ENCODE data around the gene RREB1.
"Not testable (repeated sequence)": the region's sequence is repeated elsewhere in the genome, so short reads cannot be mapped to it uniquely, and the experiment has no call there.

Gene RREB1

DNA sequence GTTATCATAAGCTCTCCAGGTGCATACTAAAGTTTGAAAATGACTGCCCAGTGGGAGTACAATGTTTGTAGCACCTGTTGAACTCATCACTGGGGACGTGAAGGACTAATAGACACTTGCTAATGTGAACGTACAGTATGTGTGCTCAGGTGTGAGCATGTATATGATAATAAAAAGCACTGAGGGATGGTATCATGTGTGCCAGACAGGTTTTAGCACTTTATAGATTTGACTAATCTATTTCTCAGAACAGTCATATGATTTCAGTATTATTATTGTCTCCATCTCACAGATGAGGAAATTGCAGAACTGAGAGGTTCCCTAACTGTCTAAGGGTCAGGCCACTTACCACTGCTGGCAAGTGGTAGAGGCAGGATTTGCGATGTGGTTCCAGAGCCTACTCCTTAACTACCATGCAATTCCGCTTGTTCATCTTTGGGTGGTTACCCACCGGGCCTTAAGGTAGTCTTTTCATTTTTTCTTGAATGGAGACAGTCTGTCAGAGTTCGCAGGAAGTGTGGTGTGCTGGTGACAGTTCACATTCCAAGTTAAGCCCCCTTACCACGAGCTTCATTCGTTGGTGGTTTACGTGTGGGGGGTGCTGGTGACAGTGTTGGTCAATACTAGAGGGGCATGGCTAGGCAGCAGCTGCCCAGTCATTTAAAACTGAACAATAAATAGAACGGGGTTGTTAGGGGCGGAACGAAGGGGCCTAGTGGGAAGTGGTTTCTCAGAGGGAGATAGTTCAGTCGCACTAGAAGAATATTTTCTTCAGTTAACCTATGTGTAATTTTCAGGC, 46.8 kb downstream of the RREB1 start:
- no peak overlapping the region for H3K27ac ChIP-seq (ENCODE audit: insufficient read depth, low read length, poor library complexity, severe bottlenecking)
- no peak for DNase-seq
- H3K4me3 ChIP-seq (ENCODE audit: insufficient read depth, low read depth, low read length, poor library complexity, severe bottlenecking), result no peak overlapping the region
- H3K4me1 ChIP-seq (ENCODE audit: control insufficient read depth, insufficient read depth, low read length, poor library complexity, severe bottlenecking), result peaks cover 12% of the 10 kb centered on the region
- no peaks in the 10 kb centered on the region for H3K27me3 ChIP-seq (replicated peaks; ENCODE audit: control insufficient read depth, insufficient read depth, low read length, poor library complexity, severe bottlenecking)
- H3K36me3 ChIP-seq (ENCODE audit: control insufficient read depth, insufficient read depth, low read length), result no peaks in the 10 kb centered on the region
- no peaks in the 10 kb centered on the region for H3K9me3 ChIP-seq (ENCODE audit: control insufficient read depth, low read length)

GRCh38 chr6:7155871-7156579, 48.3 kb downstream of the RREB1 start:
- H3K36me3 ChIP-seq (ENCODE audit: control insufficient read depth, insufficient read depth, low read length), result no peaks in the 10 kb centered on the region
- DNase-seq, result no peak
- no peak overlapping the region for H3K27ac ChIP-seq (ENCODE audit: insufficient read depth, low read length, poor library complexity, severe bottlenecking)
- H3K4me1 ChIP-seq (ENCODE audit: control insufficient read depth, insufficient read depth, low read length, poor library complexity, severe bottlenecking), result peaks cover 12% of the 10 kb centered on the region
- no peaks in the 10 kb centered on the region for H3K27me3 ChIP-seq (replicated peaks; ENCODE audit: control insufficient read depth, insufficient read depth, low read length, poor library complexity, severe bottlenecking)
- no peaks in the 10 kb centered on the region for H3K9me3 ChIP-seq (ENCODE audit: control insufficient read depth, low read length)
- H3K4me3 ChIP-seq (ENCODE audit: insufficient read depth, low read depth, low read length, poor library complexity, severe bottlenecking), result no peak overlapping the region

DNA sequence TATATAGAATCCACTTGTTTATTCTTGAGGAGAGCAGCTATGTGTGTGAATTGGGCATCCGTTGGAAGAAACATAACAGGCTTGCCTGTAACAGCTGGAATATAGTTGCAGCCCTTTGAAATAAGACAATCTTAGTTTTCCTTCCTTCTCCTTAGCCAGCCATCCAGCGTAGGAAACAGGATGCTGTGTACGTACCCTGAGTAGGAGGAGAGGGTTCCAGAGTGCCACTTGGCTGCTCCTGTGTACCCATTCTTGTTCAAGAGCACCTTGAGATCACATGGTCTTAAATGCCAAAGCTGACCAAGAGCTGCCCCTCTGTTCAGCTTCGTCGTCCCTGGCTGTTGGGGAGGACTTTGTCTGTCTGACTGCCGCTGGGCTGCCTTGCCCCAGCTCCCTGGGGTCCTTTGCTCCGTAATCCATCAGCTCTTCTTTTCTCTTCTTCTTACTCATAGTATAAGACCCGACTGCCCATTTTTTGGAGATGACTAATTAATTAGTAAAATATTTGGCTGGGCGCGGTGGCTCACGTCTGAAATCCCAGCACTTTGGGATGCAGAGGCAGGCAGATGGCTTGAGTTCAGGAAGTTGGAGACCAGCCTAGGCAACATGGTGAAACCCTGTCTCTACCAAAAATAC, 49.0 kb downstream of the RREB1 start:
- Histone ChIP-seq H3K4me1 (ENCODE audit: control insufficient read depth, insufficient read depth, low read length, poor library complexity, severe bottlenecking) (peaks cover 12% of the 10 kb centered on the region), H3K36me3 (ENCODE audit: control insufficient read depth, insufficient read depth, low read length) (no peaks in the 10 kb centered on the region), H3K27me3 (replicated peaks; ENCODE audit: control insufficient read depth, insufficient read depth, low read length, poor library complexity, severe bottlenecking) (no peaks in the 10 kb centered on the region), H3K4me3 (ENCODE audit: insufficient read depth, low read depth, low read length, poor library complexity, severe bottlenecking) (no peak overlapping the region), H3K27ac (ENCODE audit: insufficient read depth, low read length, poor library complexity, severe bottlenecking) (no peak overlapping the region), H3K9me3 (ENCODE audit: control insufficient read depth, low read length) (no peaks in the 10 kb centered on the region)
- no peak for DNase-seq

GRCh38 chr6:7157307-7157706, 49.5 kb downstream of the RREB1 start:
- H3K36me3 ChIP-seq (ENCODE audit: control insufficient read depth, insufficient read depth, low read length); H3K4me3 ChIP-seq (ENCODE audit: insufficient read depth, low read depth, low read length, poor library complexity, severe bottlenecking); H3K27ac ChIP-seq (ENCODE audit: insufficient read depth, low read length, poor library complexity, severe bottlenecking); H3K27me3 ChIP-seq (replicated peaks; ENCODE audit: control insufficient read depth, insufficient read depth, low read length, poor library complexity, severe bottlenecking); H3K9me3 ChIP-seq (ENCODE audit: control insufficient read depth, low read length); DNase-seq: not testable (repeated sequence)
- peaks cover 12% of the 10 kb centered on the region for H3K4me1 ChIP-seq (ENCODE audit: control insufficient read depth, insufficient read depth, low read length, poor library complexity, severe bottlenecking)

- Histone ChIP-seq H3K36me3 (ENCODE audit: control insufficient read depth, insufficient read depth, low read length) (no peaks in the 10 kb centered on the region), H3K9me3 (ENCODE audit: control insufficient read depth, low read length) (no peaks in the 10 kb centered on the region), H3K27me3 (replicated peaks; ENCODE audit: control insufficient read depth, insufficient read depth, low read length, poor library complexity, severe bottlenecking) (no peaks in the 10 kb centered on the region), H3K4me3 (ENCODE audit: insufficient read depth, low read depth, low read length, poor library complexity, severe bottlenecking) (no peak overlapping the region), H3K27ac (ENCODE audit: insufficient read depth, low read length, poor library complexity, severe bottlenecking) (no peak overlapping the region), H3K4me1 (ENCODE audit: control insufficient read depth, insufficient read depth, low read length, poor library complexity, severe bottlenecking) (peaks cover 12% of the 10 kb centered on the region)
- DNase-seq, result no peak
Observed at GRCh38 chr6:7157752-7158616, 50.2 kb downstream of the RREB1 start.

GRCh38 chr6:7159790-7160525, 52.2 kb downstream of the RREB1 start:
- no peaks in the 10 kb centered on the region for H3K27me3 ChIP-seq (replicated peaks; ENCODE audit: control insufficient read depth, insufficient read depth, low read length, poor library complexity, severe bottlenecking)
- no peak overlapping the region for H3K27ac ChIP-seq (ENCODE audit: insufficient read depth, low read length, poor library complexity, severe bottlenecking)
- H3K4me1 ChIP-seq (ENCODE audit: control insufficient read depth, insufficient read depth, low read length, poor library complexity, severe bottlenecking), result peaks cover 2% of the 10 kb centered on the region
- no peak for DNase-seq
- no peak overlapping the region for H3K4me3 ChIP-seq (ENCODE audit: insufficient read depth, low read depth, low read length, poor library complexity, severe bottlenecking)
- H3K9me3 ChIP-seq (ENCODE audit: control insufficient read depth, low read length), result no peaks in the 10 kb centered on the region
- H3K36me3 ChIP-seq (ENCODE audit: control insufficient read depth, insufficient read depth, low read length), result no peaks in the 10 kb centered on the region

GRCh38 chr6:7161253-7161623, 53.5 kb downstream of the RREB1 start:
- H3K4me3 ChIP-seq (ENCODE audit: insufficient read depth, low read depth, low read length, poor library complexity, severe bottlenecking), result no peak overlapping the region
- DNase-seq, result no peak
- H3K9me3 ChIP-seq (ENCODE audit: control insufficient read depth, low read length), result no peaks in the 10 kb centered on the region
- H3K36me3 ChIP-seq (ENCODE audit: control insufficient read depth, insufficient read depth, low read length), result no peaks in the 10 kb centered on the region
- no peaks in the 10 kb centered on the region for H3K4me1 ChIP-seq (ENCODE audit: control insufficient read depth, insufficient read depth, low read length, poor library complexity, severe bottlenecking)
- H3K27me3 ChIP-seq (replicated peaks; ENCODE audit: control insufficient read depth, insufficient read depth, low read length, poor library complexity, severe bottlenecking), result no peaks in the 10 kb centered on the region
- no peak overlapping the region for H3K27ac ChIP-seq (ENCODE audit: insufficient read depth, low read length, poor library complexity, severe bottlenecking)

- no peak overlapping the region for H3K4me3 ChIP-seq (ENCODE audit: insufficient read depth, low read depth, low read length, poor library complexity, severe bottlenecking)
- H3K9me3 ChIP-seq (ENCODE audit: control insufficient read depth, low read length), result no peaks in the 10 kb centered on the region
- H3K27me3 ChIP-seq (replicated peaks; ENCODE audit: control insufficient read depth, insufficient read depth, low read length, poor library complexity, severe bottlenecking), result no peaks in the 10 kb centered on the region
- no peaks in the 10 kb centered on the region for H3K4me1 ChIP-seq (ENCODE audit: control insufficient read depth, insufficient read depth, low read length, poor library complexity, severe bottlenecking)
- no peaks in the 10 kb centered on the region for H3K36me3 ChIP-seq (ENCODE audit: control insufficient read depth, insufficient read depth, low read length)
- no peak for DNase-seq
- no peak overlapping the region for H3K27ac ChIP-seq (ENCODE audit: insufficient read depth, low read length, poor library complexity, severe bottlenecking)
Observed at GRCh38 chr6:7161845-7162244, 54.1 kb downstream of the RREB1 start.

DNA sequence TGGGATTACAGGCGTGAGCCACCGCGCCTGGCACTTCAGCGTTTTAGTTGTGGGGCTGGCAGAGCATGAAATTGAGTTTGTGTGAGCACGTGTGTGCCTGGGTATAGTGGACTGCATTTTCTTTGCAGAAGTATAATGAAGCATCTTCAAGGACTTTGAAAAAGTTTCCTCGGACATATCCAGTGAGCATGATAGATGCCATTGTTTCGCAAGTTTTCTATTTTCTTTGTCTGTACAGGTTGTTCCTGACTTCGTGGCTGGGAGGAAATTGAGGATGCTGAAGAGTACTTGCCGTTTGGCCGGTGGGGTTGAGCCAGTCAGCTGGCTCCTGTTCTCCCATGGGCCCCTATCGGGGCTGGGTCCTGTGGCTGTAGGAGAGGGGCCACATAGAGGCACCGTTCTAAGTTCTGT, 55.9 kb downstream of the RREB1 start:
- no peak overlapping the region for H3K27ac ChIP-seq (ENCODE audit: insufficient read depth, low read length, poor library complexity, severe bottlenecking)
- H3K36me3 ChIP-seq (ENCODE audit: control insufficient read depth, insufficient read depth, low read length), result no peaks in the 10 kb centered on the region
- no peaks in the 10 kb centered on the region for H3K4me1 ChIP-seq (ENCODE audit: control insufficient read depth, insufficient read depth, low read length, poor library complexity, severe bottlenecking)

More for the DNA sequence above, 55.9 kb downstream of the RREB1 start:
- no peaks in the 10 kb centered on the region for H3K27me3 ChIP-seq (replicated peaks; ENCODE audit: control insufficient read depth, insufficient read depth, low read length, poor library complexity, severe bottlenecking)
- H3K4me3 ChIP-seq (ENCODE audit: insufficient read depth, low read depth, low read length, poor library complexity, severe bottlenecking), result no peak overlapping the region
- DNase-seq, result no peak
- no peaks in the 10 kb centered on the region for H3K9me3 ChIP-seq (ENCODE audit: control insufficient read depth, low read length)

Measured in effector memory CD4-positive, alpha-beta T cell (primary cell).